GM21367 (cell line): Measurements from ENCODE around the gene PSMA6.
"Not testable (repeated sequence)": the region's sequence is repeated elsewhere in the genome, so short reads cannot be mapped to it uniquely, and the experiment has no call there.

Source experiments
- ATAC-seq: cut with Tn5 transposase; IDR thresholded peaks from one replicate; pipeline ENCODE4 v1.9.1; 2021; ENCODE audit not compliant: unreplicated experiment

Gene PSMA6

GRCh38 chr14:35317820-35318219 lies 25.6 kb downstream of the PSMA6 start:
- ATAC-seq: no peak

- ATAC-seq: no peak
Measured at GRCh38 chr14:35319509-35319908, 27.3 kb downstream of the PSMA6 start.

- no peak for ATAC-seq
Measured at GRCh38 chr14:35320472-35320871, 28.3 kb downstream of the PSMA6 start.

- no peak for ATAC-seq
Measured at GRCh38 chr14:35326375-35326774, 34.2 kb downstream of the PSMA6 start.

GRCh38 chr14:35331605-35332516 lies 39.7 kb downstream of the PSMA6 start:
- ATAC-seq: no peak

- no peak for ATAC-seq
Measured at GRCh38 chr14:35332517-35333263, 40.5 kb downstream of the PSMA6 start.

GRCh38 chr14:35333264-35333730 lies 41.1 kb downstream of the PSMA6 start:
- no peak for ATAC-seq

GRCh38 chr14:35333797-35334743 lies 41.9 kb downstream of the PSMA6 start:
- ATAC-seq: no peak

GRCh38 chr14:35335388-35336092 lies 43.4 kb downstream of the PSMA6 start:
- no peak for ATAC-seq

GRCh38 chr14:35336171-35336493 lies 44.0 kb downstream of the PSMA6 start:
- not testable (repeated sequence) for ATAC-seq

- ATAC-seq: no peak
Measured at GRCh38 chr14:35336494-35337268, 44.5 kb downstream of the PSMA6 start.

GRCh38 chr14:35337269-35338255 lies 45.4 kb downstream of the PSMA6 start:
- ATAC-seq: no peak

- ATAC-seq: no peak
Measured at GRCh38 chr14:35338731-35339405, 46.7 kb downstream of the PSMA6 start.

GRCh38 chr14:35339761-35340406 lies 47.7 kb downstream of the PSMA6 start:
- ATAC-seq: no peak

- no peak for ATAC-seq
Measured at GRCh38 chr14:35340616-35341453, 48.7 kb downstream of the PSMA6 start.

- ATAC-seq: no peak
Measured at GRCh38 chr14:35341454-35341750, 49.2 kb downstream of the PSMA6 start.
